Loucy (cell line): ENCODE results near the gene CEBPZOS.
A peak's percentile ranks its signal among the peaks of the same experiment; 100 is the strongest.

Source experiments
- H2AFZ ChIP-seq: fragments of 200-600 bp; sonication (generic); 2 replicates; pipeline ENCODE4 v1.6.0; 2016; ENCODE audit warnings: antibody characterized with exemption, mild to moderate bottlenecking, low read length, moderate library complexity
- H3F3A ChIP-seq: fragments of 200-600 bp; 2 replicates; pipeline ENCODE4 v1.6.0; 2016; ENCODE audit warnings: antibody characterized with exemption, low read depth, mild to moderate bottlenecking
- H3K27me3 ChIP-seq: fragments of 200-600 bp; sonication (generic); 2 replicates; pipeline ENCODE4 v1.6.1; 2014; ENCODE audit warnings: low read length, mild to moderate bottlenecking; ENCODE audit not compliant: insufficient read depth, poor library complexity, severe bottlenecking
- H3K36me3 ChIP-seq: fragments of 200-600 bp; sonication (generic); 2 replicates; pipeline ENCODE4 v1.6.1; 2016; ENCODE audit warnings: low read length; ENCODE audit not compliant: insufficient read depth
- H3K4me1 ChIP-seq: fragments of 200-600 bp; sonication (generic); 2 replicates; pipeline ENCODE4 v1.5.1; 2014; ENCODE audit warnings: low read length, mild to moderate bottlenecking; ENCODE audit not compliant: insufficient read depth, poor library complexity, severe bottlenecking
- H3K4me2 ChIP-seq: fragments of 200-600 bp; sonication (generic); 2 replicates; pipeline ENCODE4 v1.6.0; 2014; ENCODE audit warnings: antibody characterized with exemption, low read length, low read depth, mild to moderate bottlenecking; ENCODE audit not compliant: poor library complexity, severe bottlenecking
- H3K4me3 ChIP-seq: fragments of 200-600 bp; sonication (generic); 2 replicates; pipeline ENCODE4 v1.5.1; 2014; ENCODE audit warnings: low read length, mild to moderate bottlenecking, mixed read lengths; ENCODE audit not compliant: poor library complexity, severe bottlenecking
- H3K79me2 ChIP-seq: fragments of 200-600 bp; sonication (generic); 2 replicates; pipeline ENCODE4 v1.6.1; 2014; ENCODE audit warnings: low read length; ENCODE audit not compliant: insufficient read depth
- H3K9ac ChIP-seq: fragments of 200-600 bp; sonication (generic); 2 replicates; pipeline ENCODE4 v1.6.0; 2014; ENCODE audit warnings: mild to moderate bottlenecking, low read depth, low read length, moderate library complexity; ENCODE audit not compliant: poor library complexity, severe bottlenecking
- H3K9me2 ChIP-seq: fragments of 200-600 bp; sonication (generic); replicated peaks from 2 replicates; pipeline ENCODE4 v1.6.1; 2016; ENCODE audit warnings: low read depth, low read length, mixed read lengths
- H3K9me3 ChIP-seq: fragments of 200-600 bp; sonication (generic); 2 replicates; pipeline ENCODE4 v1.6.1; 2014; ENCODE audit warnings: mild to moderate bottlenecking, antibody characterized with exemption, low read length, low read depth; ENCODE audit not compliant: insufficient read depth
- H4K20me1 ChIP-seq: fragments of 200-600 bp; sonication (generic); 2 replicates; pipeline ENCODE4 v1.6.0; 2014; ENCODE audit warnings: antibody characterized with exemption, low read length, mild to moderate bottlenecking; ENCODE audit not compliant: insufficient read depth, poor library complexity, severe bottlenecking
- CTCF ChIP-seq: fragments of 200-600 bp; sonication (generic); conservative IDR thresholded peaks from 2 replicates; pipeline ENCODE4 v1.5.1; 2014; ENCODE audit warnings: mild to moderate bottlenecking, antibody characterized with exemption, low read length
- EZH2phosphoT487 ChIP-seq: fragments of 200-600 bp; IDR thresholded peaks from 2 replicates; pipeline ENCODE4 v1.6.1; 2018; ENCODE audit warnings: antibody characterized with exemption, mild to moderate bottlenecking, moderate library complexity, borderline replicate concordance

Gene CEBPZOS

GRCh38 chr2:37231241-37232130 lies 35.2 kb downstream of the CEBPZOS start, which contains the start of the genes CEBPZ and NDUFAF7:
TSS of gene CEBPZ (minus strand) at chr2:37231596. CDS start at chr2:37231567, 29 bp downstream.
TSS of gene NDUFAF7 (plus strand) at chr2:37231658. CDS start at chr2:37231706, 48 bp downstream.
- TF ChIP-seq CTCF = no peak
- TF ChIP-seq EZH2phosphoT487 = no peak
- Histone ChIP-seq H3K36me3 (peaks cover 17% of the 10 kb centered on the region; the same call in 1 of the 2 replicates), H3K9ac (peak within 1 kb of the TSS; percentile 87), H3F3A (no peaks in the 10 kb centered on the region), H4K20me1 (peaks cover 47% of the 10 kb centered on the region), H2AFZ (peak within 1 kb of the TSS; percentile 99), H3K27me3 (no peaks in the 10 kb centered on the region), H3K9me3 (no peaks in the 10 kb centered on the region), H3K9me2 (no peaks in the 10 kb centered on the region), H3K4me2 (peak within 1 kb of the TSS; percentile 84), H3K4me3 (peak within 1 kb of the TSS; percentile 87), H3K4me1 (peaks cover 61% of the 10 kb centered on the region), H3K79me2 (peaks cover 87% of the 10 kb centered on the region)

GRCh38 chr2:37232131-37232933 lies 36.0 kb downstream of the CEBPZOS start:
- Histone ChIP-seq H3K36me3 (peaks cover 12% of the 10 kb centered on the region; the same call in 1 of the 2 replicates), H3K4me2 (peak overlapping the region; percentile 84), H3K9ac (peak overlapping the region; percentile 87), H3K9me3 (no peaks in the 10 kb centered on the region), H3K79me2 (peaks cover 79% of the 10 kb centered on the region), H3K4me3 (peak overlapping the region; percentile 87), H3K27me3 (no peaks in the 10 kb centered on the region), H3F3A (no peaks in the 10 kb centered on the region), H2AFZ (peak overlapping the region; percentile 99), H3K9me2 (no peaks in the 10 kb centered on the region), H4K20me1 (peaks cover 39% of the 10 kb centered on the region), H3K4me1 (peaks cover 53% of the 10 kb centered on the region)
- no peak for TF ChIP-seq CTCF
- no peak for TF ChIP-seq EZH2phosphoT487

- no peaks in the 10 kb centered on the region for H3K9me3 ChIP-seq
- no peaks in the 10 kb centered on the region for H3K4me1 ChIP-seq
- no peak overlapping the region for H3K4me2 ChIP-seq
- H3K79me2 ChIP-seq = no peaks in the 10 kb centered on the region
- H4K20me1 ChIP-seq = no peaks in the 10 kb centered on the region
- no peak overlapping the region for H2AFZ ChIP-seq
- no peaks in the 10 kb centered on the region for H3F3A ChIP-seq
- no peaks in the 10 kb centered on the region for H3K9me2 ChIP-seq
- peaks cover 64% of the 10 kb centered on the region for H3K36me3 ChIP-seq
- no peak overlapping the region for H3K9ac ChIP-seq
- H3K4me3 ChIP-seq = no peak overlapping the region
- TF ChIP-seq EZH2phosphoT487 = no peak
- no peak for TF ChIP-seq CTCF
- H3K27me3 ChIP-seq = no peaks in the 10 kb centered on the region
Measured at GRCh38 chr2:37243435-37243834, 47.1 kb downstream of the CEBPZOS start.
